Measurements from ENCODE around the gene ZDHHC13. TPM values are rescaled to one million over a fixed set of nuclear protein-coding genes. Genes with fewer than 3 reads are reported as not detected.

The ZDHHC13 gene
- total RNA-seq, 1 donor from 2014 or later = 10.6 TPM

- Histone ChIP-seq H3K36me3 (ENCODE audit: insufficient read depth, low read length) (no peaks in the 10 kb centered on the region), H3K4me3 (ENCODE audit: insufficient read depth, low read depth, low read length) (no peak overlapping the region), H4K20me1 (ENCODE audit: insufficient read depth, low read length) (no peaks in the 10 kb centered on the region), H3K27me3 (ENCODE audit: insufficient read depth, low read length) (no peaks in the 10 kb centered on the region), H3K27ac (ENCODE audit: low read depth, low read length) (no peak overlapping the region), H3K4me1 (ENCODE audit: insufficient read depth, low read length) (peaks cover 13% of the 10 kb centered on the region), H3K79me2 (ENCODE audit: insufficient read depth, low read length) (no peaks in the 10 kb centered on the region), H3K9me3 (ENCODE audit: insufficient read depth, low read depth, low read length) (no peaks in the 10 kb centered on the region), H2AFZ (ENCODE audit: low read depth, low read length) (no peak overlapping the region), H3K9ac (ENCODE audit: low read length) (no peak overlapping the region), H3K4me2 (ENCODE audit: low read length) (no peak overlapping the region)
- peaks cover 5% of the 10 kb centered on the region for H3K4me1 Mint-ChIP-seq (ENCODE audit: low read depth, unreplicated experiment)
- no peak overlapping the region for H3K27ac Mint-ChIP-seq (ENCODE audit: unreplicated experiment)
- no peaks in the 10 kb centered on the region for H3K9me3 Mint-ChIP-seq (ENCODE audit: unreplicated experiment)
- FAIRE-seq (peak; percentile 60), DNase-seq (ENCODE audit: low read depth) (no peak)
- peaks cover 19% of the 10 kb centered on the region for H3K27me3 Mint-ChIP-seq (ENCODE audit: low read depth, unreplicated experiment)
- H3K36me3 Mint-ChIP-seq (ENCODE audit: low read depth, unreplicated experiment) = no peaks in the 10 kb centered on the region
- TF ChIP-seq EZH2 (IDR thresholded peaks at IDR 0.05; ENCODE audit: insufficient read depth, low read length) (no peak), CTCF (IDR thresholded peaks at IDR 0.05; ENCODE audit: insufficient read depth, low read depth, low read length) (peak; percentile 98)
- H3K4me3 Mint-ChIP-seq (ENCODE audit: unreplicated experiment) = no peak overlapping the region
Observed at GRCh38 chr11:19076744-19077589, 40.0 kb upstream of the ZDHHC13 start.

- TF ChIP-seq CTCF (IDR thresholded peaks at IDR 0.05; ENCODE audit: insufficient read depth, low read depth, low read length) (no peak), EZH2 (IDR thresholded peaks at IDR 0.05; ENCODE audit: insufficient read depth, low read length) (no peak)
- Mint-ChIP-seq H3K36me3 (ENCODE audit: low read depth, unreplicated experiment) (no peaks in the 10 kb centered on the region), H3K4me3 (ENCODE audit: unreplicated experiment) (no peak overlapping the region), H3K9me3 (ENCODE audit: unreplicated experiment) (no peaks in the 10 kb centered on the region), H3K27me3 (ENCODE audit: low read depth, unreplicated experiment) (peaks cover 22% of the 10 kb centered on the region), H3K27ac (ENCODE audit: unreplicated experiment) (no peak overlapping the region), H3K4me1 (ENCODE audit: low read depth, unreplicated experiment) (peaks cover 5% of the 10 kb centered on the region)
- H3K4me2 ChIP-seq (ENCODE audit: low read length) = no peak overlapping the region
- no peaks in the 10 kb centered on the region for H3K9me3 ChIP-seq (ENCODE audit: insufficient read depth, low read depth, low read length)
- no peaks in the 10 kb centered on the region for H4K20me1 ChIP-seq (ENCODE audit: insufficient read depth, low read length)
- H3K79me2 ChIP-seq (ENCODE audit: insufficient read depth, low read length) = no peaks in the 10 kb centered on the region
- H3K4me1 ChIP-seq (ENCODE audit: insufficient read depth, low read length) = peaks cover 13% of the 10 kb centered on the region
- FAIRE-seq = no peak
- no peaks in the 10 kb centered on the region for H3K36me3 ChIP-seq (ENCODE audit: insufficient read depth, low read length)
- no peak overlapping the region for H3K4me3 ChIP-seq (ENCODE audit: insufficient read depth, low read depth, low read length)
- H3K27ac ChIP-seq (ENCODE audit: low read depth, low read length) = no peak overlapping the region
- DNase-seq (ENCODE audit: low read depth) = no peak
- H3K9ac ChIP-seq (ENCODE audit: low read length) = no peak overlapping the region
- H3K27me3 ChIP-seq (ENCODE audit: insufficient read depth, low read length) = no peaks in the 10 kb centered on the region
- no peak overlapping the region for H2AFZ ChIP-seq (ENCODE audit: low read depth, low read length)
Observed at GRCh38 chr11:19077965-19078364, 39.0 kb upstream of the ZDHHC13 start.
